Skeletal muscle tissue (tissue), 4 donors: ENCODE results near the gene HSF4. TPM values are rescaled to one million over a fixed set of nuclear protein-coding genes. Genes with fewer than 3 reads are reported as not detected.

Experiments
- H3K27ac ChIP-seq: one replicate; pipeline ENCODE4 v1.7.0; 2013; ENCODE audit warnings: mild to moderate bottlenecking, low read depth, low read length, inconsistent platforms
- H3K27me3 ChIP-seq, 3 donors: one replicate each; pipeline ENCODE4 v1.7.0; 2013; ENCODE audit warnings: low read length in 3 of 3; ENCODE audit not compliant: control insufficient read depth in 3 of 3, insufficient read depth in 3 of 3
- H3K36me3 ChIP-seq, 3 donors: one replicate each; pipeline ENCODE4 v1.7.0; 2013; ENCODE audit warnings: low read length in 3 of 3; ENCODE audit not compliant: control insufficient read depth in 3 of 3, insufficient read depth in 3 of 3
- H3K4me1 ChIP-seq, 3 donors: one replicate each; pipeline ENCODE4 v1.7.0; 2013; ENCODE audit warnings: low read length in 3 of 3, mild to moderate bottlenecking in 3 of 3; ENCODE audit not compliant: control insufficient read depth in 3 of 3, insufficient read depth in 3 of 3
- H3K4me3 ChIP-seq, 3 donors: one replicate each; pipeline ENCODE4 v1.7.0; 2013; ENCODE audit warnings: low read length in 3 of 3
- H3K9ac ChIP-seq, 3 donors: one replicate each; pipeline ENCODE4 v1.7.0; 2013; ENCODE audit warnings: low read length in 3 of 3, mild to moderate bottlenecking in 3 of 3, moderate library complexity in 2 of 3, low read depth in 1 of 3
- H3K9me3 ChIP-seq, 3 donors: one replicate each; pipeline ENCODE4 v1.7.0; 2013; ENCODE audit warnings: low read length in 3 of 3; ENCODE audit not compliant: control insufficient read depth in 3 of 3
- total RNA-seq: library from RNA; depleted of rRNA; stranded (reverse); fragments of >200 nt; gene quantifications from one replicate; pipeline ENCODE4 v1.2.3, GENCODE V29; 2014
- donor health status: Osteomylitis.

Gene HSF4
- total RNA-seq, 1 donor from 2014 or later = 3.7 TPM

DNA sequence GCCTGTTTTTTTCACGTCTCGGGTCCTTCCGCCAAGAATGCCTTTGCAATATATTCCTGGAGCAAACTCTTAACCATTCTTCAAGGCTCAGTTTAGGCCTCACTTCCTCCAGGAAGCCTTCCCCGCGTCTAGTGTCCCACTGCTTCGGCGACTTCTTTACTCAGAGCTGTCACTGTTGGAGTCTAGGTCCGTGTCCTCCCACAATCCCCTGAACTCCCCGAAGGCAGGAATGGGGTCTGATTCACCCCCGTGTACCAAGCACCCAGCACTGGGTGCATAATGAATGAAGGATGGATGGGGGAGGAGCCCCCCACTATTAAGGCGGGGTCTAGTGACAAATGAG is 18.7 kb downstream of the HSF4 start:
- H3K4me3 ChIP-seq = peak overlapping the region; percentile 80 to 84 (median 82)
- H3K9ac ChIP-seq = peak overlapping the region; percentile 82 to 91 (median 89)

DNA sequence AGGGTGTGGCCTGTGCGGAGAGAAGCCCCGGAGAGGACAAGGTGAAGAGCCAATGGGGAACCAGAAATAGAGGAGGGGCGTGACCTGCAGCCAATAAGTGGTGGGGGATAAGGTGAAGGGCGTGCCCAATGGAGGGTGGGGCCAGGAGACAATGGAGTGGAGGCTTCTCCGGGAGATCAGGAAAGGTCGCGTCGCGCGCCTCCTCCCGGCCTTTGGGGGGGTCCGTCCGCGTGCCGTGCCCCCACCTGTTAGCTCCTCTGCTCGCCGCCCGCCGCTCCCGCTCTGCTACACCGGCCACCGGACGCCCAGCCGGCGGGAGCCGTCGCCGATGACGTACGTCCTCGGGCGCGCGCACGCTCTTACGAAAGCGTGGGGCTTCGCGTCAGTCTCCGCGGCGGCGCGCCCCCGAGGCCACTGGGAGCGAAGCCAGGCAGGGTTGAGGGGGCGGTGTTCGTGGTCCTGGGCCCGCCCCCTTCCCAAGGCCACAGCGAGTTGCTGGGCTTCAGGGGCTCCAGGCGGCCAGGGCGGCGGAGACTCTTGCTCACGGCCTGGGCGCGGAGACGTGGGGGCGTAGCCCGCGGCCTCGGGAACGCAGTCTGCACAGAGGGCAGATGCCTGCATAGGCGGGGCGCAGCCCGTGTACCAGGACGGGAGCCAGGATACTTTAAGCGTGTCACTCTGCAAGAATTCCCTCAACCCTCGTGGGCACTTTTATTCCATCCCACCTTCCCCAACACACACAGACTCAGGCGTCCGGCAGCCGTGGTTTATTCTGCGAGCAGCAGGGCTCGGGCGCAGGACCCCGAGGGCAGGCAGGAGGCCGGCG is 19.3 kb downstream of the HSF4 start, which contains the start of gene MATCAP1:
Gene MATCAP1, minus strand, starts transcription at position 337 of the 826 bp plus-strand sequence. CDS start 3,353 bp downstream, outside the sequence.
- H3K4me1 ChIP-seq = peaks cover 31 to 49% (median 42%) of the 10 kb centered on the region in 3 donors
- peak within 1 kb of the TSS; percentile 95 for H3K27ac ChIP-seq
- H3K9ac ChIP-seq = peak within 1 kb of the TSS; percentile 82 to 91 (median 89)

More for the DNA sequence above, 18.7 kb downstream of the HSF4 start:
- Histone ChIP-seq H3K9me3 (no peaks in the 10 kb centered on the region), H3K27me3 (no peaks in the 10 kb centered on the region), H3K36me3 (no peaks in the 10 kb centered on the region), H3K27ac (peak overlapping the region; percentile 95), H3K4me1 (peaks cover 37 to 54% (median 45%) of the 10 kb centered on the region in 3 donors)

GRCh38 chr16:67184453-67184994 is 20.0 kb downstream of the HSF4 start:
- peaks cover 29 to 47% (median 39%) of the 10 kb centered on the region in 3 donors for H3K4me1 ChIP-seq
- H3K4me3 ChIP-seq = peak overlapping the region; percentile 80 to 84 (median 82)
- no peaks in the 10 kb centered on the region for H3K36me3 ChIP-seq
- peak overlapping the region; percentile 82 to 91 (median 89) for H3K9ac ChIP-seq
- H3K27me3 ChIP-seq = no peaks in the 10 kb centered on the region
- no peaks in the 10 kb centered on the region for H3K9me3 ChIP-seq
- H3K27ac ChIP-seq = peak overlapping the region; percentile 95

More for the DNA sequence above, 19.3 kb downstream of the HSF4 start, which contains the start of gene MATCAP1:
- no peaks in the 10 kb centered on the region for H3K36me3 ChIP-seq
- no peaks in the 10 kb centered on the region for H3K9me3 ChIP-seq
- H3K4me3 ChIP-seq = peak within 1 kb of the TSS; percentile 80 to 84 (median 82)
- no peaks in the 10 kb centered on the region for H3K27me3 ChIP-seq

GRCh38 chr16:67184995-67185650 is 20.6 kb downstream of the HSF4 start:
- Histone ChIP-seq H3K36me3 (no peaks in the 10 kb centered on the region), H3K4me1 (peaks cover 29 to 47% (median 39%) of the 10 kb centered on the region in 3 donors), H3K27ac (no peak overlapping the region), H3K9ac (peak overlapping the region in 2 of 3 donors; percentile 12 to 91), H3K4me3 (peak overlapping the region; percentile 41 to 60 (median 52)), H3K9me3 (no peaks in the 10 kb centered on the region), H3K27me3 (no peaks in the 10 kb centered on the region)

DNA sequence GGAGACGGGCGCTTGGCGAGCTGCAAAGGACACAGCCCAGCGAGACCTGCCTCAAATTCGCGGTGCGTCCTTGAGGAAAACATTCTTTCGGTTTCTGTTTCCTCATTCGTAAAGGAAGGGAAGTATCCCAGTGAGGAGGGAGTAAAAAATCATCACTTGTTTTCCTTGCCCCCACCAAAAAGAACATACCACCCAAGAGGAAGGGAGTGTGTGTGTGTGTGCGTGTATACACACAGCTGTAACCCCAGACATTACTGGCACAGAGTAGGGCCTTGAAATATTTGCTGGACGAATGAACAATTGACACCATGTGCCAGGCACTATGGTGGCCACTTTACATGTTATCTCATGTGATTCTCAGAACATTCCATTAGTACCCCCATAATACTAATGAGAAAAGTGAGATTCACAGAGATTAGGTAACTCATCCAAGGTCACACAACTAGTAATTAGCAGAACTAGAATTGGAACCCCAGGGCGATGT is 21.1 kb downstream of the HSF4 start:
- Histone ChIP-seq H3K27ac (no peak overlapping the region), H3K4me1 (peaks cover 29 to 47% (median 39%) of the 10 kb centered on the region in 3 donors)

GRCh38 chr16:67186550-67186950 is 22.0 kb downstream of the HSF4 start:
- Histone ChIP-seq H3K9ac (no peak overlapping the region), H3K4me1 (peaks cover 33 to 42% (median 40%) of the 10 kb centered on the region in 3 donors)

More for the DNA sequence above, 21.1 kb downstream of the HSF4 start:
- H3K4me3 ChIP-seq = peak overlapping the region in 2 of 3 donors; percentile 41 to 60
- H3K36me3 ChIP-seq = no peaks in the 10 kb centered on the region
- peak overlapping the region in 2 of 3 donors; percentile 12 to 91 for H3K9ac ChIP-seq
- no peaks in the 10 kb centered on the region for H3K27me3 ChIP-seq
- H3K9me3 ChIP-seq = no peaks in the 10 kb centered on the region

DNA sequence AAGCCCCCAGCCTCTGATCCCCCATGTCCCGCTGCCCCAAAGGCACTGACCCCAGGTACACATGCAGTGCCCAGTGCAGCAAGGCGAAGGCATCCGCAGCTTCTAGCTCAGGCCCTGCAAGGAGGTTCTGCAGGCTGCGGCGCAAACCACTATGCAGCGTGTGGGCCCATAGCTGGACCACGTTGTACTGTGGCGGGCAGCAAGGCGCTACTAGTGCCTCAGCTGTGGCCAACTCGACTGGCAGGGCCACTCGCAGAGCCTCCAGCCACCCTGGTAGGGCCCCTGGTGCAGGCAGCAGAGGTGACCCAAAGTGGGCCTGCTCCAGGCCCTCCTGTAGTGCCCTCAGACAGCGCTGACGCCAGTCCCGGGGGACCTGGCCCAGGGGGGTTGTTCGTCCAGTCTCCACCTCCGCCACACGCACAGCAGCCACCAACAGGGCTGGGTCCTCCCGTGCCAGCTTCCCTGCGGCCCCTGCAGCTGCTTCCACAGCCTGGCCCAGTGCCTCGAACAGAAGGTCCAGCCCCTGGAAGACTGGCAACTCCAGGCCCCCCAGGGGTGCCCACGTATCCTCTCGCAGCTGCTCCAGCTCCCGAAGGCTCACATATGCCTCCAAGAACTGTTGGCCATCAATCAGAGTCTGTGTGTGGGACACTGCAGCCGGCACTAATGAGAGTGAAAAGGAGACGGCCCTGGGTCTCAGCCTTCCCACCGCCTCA is 22.8 kb downstream of the HSF4 start:
- H3K27ac ChIP-seq = no peak overlapping the region
- no peaks in the 10 kb centered on the region for H3K9me3 ChIP-seq
- no peak overlapping the region for H3K4me3 ChIP-seq
- H3K36me3 ChIP-seq = no peaks in the 10 kb centered on the region
- H3K27me3 ChIP-seq = no peaks in the 10 kb centered on the region
- H3K9ac ChIP-seq = no peak overlapping the region
- H3K4me1 ChIP-seq = peaks cover 35 to 41% (median 39%) of the 10 kb centered on the region in 3 donors

More at GRCh38 chr16:67186550-67186950, 22.0 kb downstream of the HSF4 start:
- Histone ChIP-seq H3K27ac (no peak overlapping the region), H3K27me3 (no peaks in the 10 kb centered on the region), H3K9me3 (no peaks in the 10 kb centered on the region), H3K4me3 (no peak overlapping the region), H3K36me3 (no peaks in the 10 kb centered on the region)

DNA sequence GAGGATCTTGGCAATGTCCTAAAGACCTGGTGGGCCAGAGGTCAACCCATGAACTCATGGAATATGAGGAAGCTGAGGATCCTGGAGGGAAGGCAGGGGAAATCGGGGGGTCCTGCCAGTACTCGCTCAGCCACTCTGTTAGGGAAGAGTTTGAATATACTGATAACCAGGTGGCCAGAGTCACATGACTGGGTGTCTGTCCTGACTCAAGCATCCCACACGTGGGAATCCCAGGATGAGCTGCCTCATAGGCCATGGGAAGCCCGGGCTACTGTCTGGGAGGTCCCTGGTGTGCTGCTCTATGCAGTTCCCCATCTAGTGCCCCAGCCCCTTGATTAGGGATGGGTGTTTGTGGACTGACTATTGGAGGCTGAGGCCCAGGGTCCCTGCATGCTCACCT is 23.8 kb downstream of the HSF4 start:
- Histone ChIP-seq H3K9ac (no peak overlapping the region), H3K9me3 (no peaks in the 10 kb centered on the region), H3K27me3 (no peaks in the 10 kb centered on the region), H3K36me3 (peaks cover 0 to 3% (median 2%) of the 10 kb centered on the region in 3 donors), H3K27ac (no peak overlapping the region), H3K4me1 (peaks cover 36 to 42% (median 41%) of the 10 kb centered on the region in 3 donors), H3K4me3 (no peak overlapping the region)

GRCh38 chr16:67188798-67189197 is 24.3 kb downstream of the HSF4 start:
- Histone ChIP-seq H3K27me3 (no peaks in the 10 kb centered on the region), H3K4me1 (peaks cover 39 to 44% (median 43%) of the 10 kb centered on the region in 3 donors), H3K27ac (no peak overlapping the region), H3K9me3 (no peaks in the 10 kb centered on the region), H3K36me3 (peaks cover 0 to 7% (median 5%) of the 10 kb centered on the region in 3 donors), H3K9ac (no peak overlapping the region), H3K4me3 (no peak overlapping the region)
